Raji (cell line): ENCODE measurements around the gene RABL6.

Experiments used
- POLR2A ChIP-seq: IDR thresholded peaks from 2 replicates; pipeline ENCODE4 v1.6.1; 2011; ENCODE audit warnings: low read depth, low read length, control low read depth; ENCODE audit not compliant: insufficient read depth

Gene RABL6

GRCh38 chr9:136792321-136793085 lies 15.2 kb upstream of the RABL6 start:
- TF ChIP-seq POLR2A = no peak

GRCh38 chr9:136793086-136793946 lies 14.4 kb upstream of the RABL6 start:
- TF ChIP-seq POLR2A = no peak

- peak; percentile 47; the same call in 1 of the 2 replicates for TF ChIP-seq POLR2A
These were observed 13.3 kb upstream of the RABL6 start for GRCh38 chr9:136794281-136794999.

- no peak for TF ChIP-seq POLR2A
These were observed 12.8 kb upstream of the RABL6 start for GRCh38 chr9:136795000-136795348.

- no peak for TF ChIP-seq POLR2A
These were observed 11.4 kb upstream of the RABL6 start, which contains the start of gene CCDC183 for GRCh38 chr9:136796238-136796774. Gene CCDC183 (plus strand): TSS chr9:136796338. CDS start chr9:136796398, 60 bp downstream.

- TF ChIP-seq POLR2A = 0 out of 2 replicates have a peak, but pooled peaks have one; percentile 12
These were observed 9.1 kb upstream of the RABL6 start for GRCh38 chr9:136798708-136799078.

- TF ChIP-seq POLR2A = 0 out of 2 replicates have a peak, but pooled peaks have one; percentile 4
These were observed 8.5 kb upstream of the RABL6 start for GRCh38 chr9:136799079-136799853.

GRCh38 chr9:136799854-136800657 lies 7.7 kb upstream of the RABL6 start:
- TF ChIP-seq POLR2A = peak; percentile 41; the same call in 1 of the 2 replicates

- 0 out of 2 replicates have a peak, but pooled peaks have one; percentile 21 for TF ChIP-seq POLR2A
These were observed 5.4 kb upstream of the RABL6 start for GRCh38 chr9:136802321-136802720.

- TF ChIP-seq POLR2A = 0 out of 2 replicates have a peak, but pooled peaks have one; percentile 24
These were observed 3.9 kb upstream of the RABL6 start for GRCh38 chr9:136803551-136804508.

- no peak for TF ChIP-seq POLR2A
These were observed 3.1 kb upstream of the RABL6 start for GRCh38 chr9:136804509-136805206.
